Mucosa of descending colon (tissue), 3 donors: ENCODE data around the gene SATB1. TPM values are rescaled to one million over a fixed set of nuclear protein-coding genes. Genes with fewer than 3 reads are reported as not detected.

Source experiments
- ATAC-seq: fragments of 200-7000 bp; cut with Tn5 transposase; one replicate; pipeline ENCODE4 v1.9.1; 2020; ENCODE audit warnings: mild to moderate bottlenecking, moderate library complexity
- DNase-seq, 3 donors: peaks; one replicate each; pipeline ENCODE4 v3.0.0-alpha.2; 2020
- H3K36me3 ChIP-seq: fragments of 200-600 bp; one replicate; pipeline ENCODE4 v1.8.0; 2021; ENCODE audit warnings: low read depth, mild to moderate bottlenecking
- H3K4me1 ChIP-seq: fragments of 200-600 bp; one replicate; pipeline ENCODE4 v1.8.0; 2021; ENCODE audit warnings: low read depth, mild to moderate bottlenecking
- H3K4me3 ChIP-seq: fragments of 200-600 bp; one replicate; pipeline ENCODE4 v1.8.0; 2021; ENCODE audit warnings: mild to moderate bottlenecking
- H3K9me3 ChIP-seq: fragments of 200-600 bp; one replicate; pipeline ENCODE4 v1.8.0; 2021; ENCODE audit warnings: mild to moderate bottlenecking
- CTCF ChIP-seq: fragments of 200-600 bp; IDR thresholded peaks from one replicate; pipeline ENCODE4 v1.8.0; 2022; ENCODE audit warnings: antibody characterized with exemption, mild to moderate bottlenecking
- intact Hi-C, 2 donors: fragments of 100-400 bp; cut with DNase I in 1 of 2; cut with micrococcal nuclease in 1 of 2; formaldehyde crosslinking; loops; one replicate each; pipeline versions ENCODE4 v1.11.0 to v1.11.1; 2022; cut with DNase I, micrococcal nuclease
- total RNA-seq, 3 donors: library from RNA; stranded (reverse); fragmentation: NEBNext Ultra II Directional in 2 of 3; extraction: Animal tissue kit (Norgen Biotek cat#: 25700) in 2 of 3; gene quantifications; one replicate each; pipeline versions ENCODE4 v1.2.1 to v1.2.4, GENCODE V29; 2021 to 2023
- donor health status: DM: no; HTN: no; CAD: no; lungs with moderate emphysema.
- donor health status: DM: no; HTN: no; CAD: no.
- donor health status: DM: no; HTN: yes; CAD: no.

SATB1 gene
- total RNA-seq, 3 donors from 2014 or later, result 31.2 to 87.9 (median 49.7) TPM

DNA sequence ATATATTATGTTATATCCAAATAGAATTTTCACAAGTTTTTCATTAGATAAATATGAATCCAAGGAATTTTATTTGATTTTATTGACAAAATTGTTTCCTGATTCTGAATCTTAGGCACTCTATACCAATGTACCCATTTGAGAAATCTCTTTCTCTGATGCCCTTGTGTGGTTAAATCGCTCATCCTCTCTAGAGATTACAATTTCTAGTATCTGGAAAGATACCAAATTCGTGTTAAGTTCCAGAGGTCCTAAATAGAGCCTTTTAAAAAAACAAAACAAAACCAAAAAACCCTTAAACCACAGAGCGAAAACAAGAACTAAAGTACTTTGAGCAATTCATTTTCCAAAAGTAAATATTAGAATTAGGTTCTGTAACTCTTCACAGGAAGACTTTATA lies 20.0 kb downstream of the SATB1 start:
- no peak overlapping the region for H3K4me3 ChIP-seq
- no peaks in the 10 kb centered on the region for H3K36me3 ChIP-seq
- ATAC-seq, result no peak
- TF ChIP-seq CTCF, result no peak
- intact Hi-C loops, result no loop called here
- no peak for DNase-seq
- H3K4me1 ChIP-seq, result no peaks in the 10 kb centered on the region
- H3K9me3 ChIP-seq, result no peaks in the 10 kb centered on the region

- Histone ChIP-seq H3K4me3 (no peak overlapping the region), H3K36me3 (no peaks in the 10 kb centered on the region), H3K4me1 (no peaks in the 10 kb centered on the region), H3K9me3 (no peaks in the 10 kb centered on the region)
- no peak for TF ChIP-seq CTCF
- DNase-seq (no peak), ATAC-seq (no peak)
- intact Hi-C loops, result no loop called here
Measured at GRCh38 chr3:18403061-18403460, 22.1 kb downstream of the SATB1 start.

DNA sequence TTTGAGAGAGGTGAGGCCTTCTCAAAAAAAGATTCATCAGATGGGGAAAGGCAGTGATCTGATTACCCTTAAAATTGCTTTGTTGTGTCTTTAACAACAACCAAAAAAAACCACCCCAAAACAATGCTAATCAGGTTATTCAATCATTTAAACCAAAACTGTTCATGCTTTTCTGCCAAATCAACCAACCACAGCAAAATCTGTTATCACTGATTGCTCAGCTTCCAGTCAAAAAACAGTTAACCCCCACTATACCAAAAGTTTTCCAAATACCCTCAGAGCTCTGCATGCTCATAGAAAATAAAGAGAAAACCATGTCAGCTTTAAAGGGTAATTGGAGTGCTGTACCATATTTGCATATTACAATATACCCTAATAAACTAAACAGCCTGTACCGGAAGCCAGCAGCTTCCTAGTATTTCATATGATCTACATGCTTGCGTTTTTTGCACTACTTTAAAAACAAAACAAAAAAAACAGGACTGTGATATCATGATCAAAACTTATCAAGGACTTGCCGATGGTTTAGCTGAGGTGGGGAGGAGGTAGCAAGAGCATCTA lies 22.8 kb downstream of the SATB1 start:
- H3K36me3 ChIP-seq, result no peaks in the 10 kb centered on the region
- TF ChIP-seq CTCF, result no peak
- intact Hi-C loops, result no loop called here
- ATAC-seq (peak; percentile 28), DNase-seq (no peak)
- no peaks in the 10 kb centered on the region for H3K9me3 ChIP-seq
- H3K4me1 ChIP-seq, result no peaks in the 10 kb centered on the region
- no peak overlapping the region for H3K4me3 ChIP-seq

- Histone ChIP-seq H3K4me3 (no peak overlapping the region), H3K36me3 (no peaks in the 10 kb centered on the region), H3K9me3 (no peaks in the 10 kb centered on the region), H3K4me1 (no peaks in the 10 kb centered on the region)
- DNase-seq, result no peak
- intact Hi-C loops, result no loop called here
- TF ChIP-seq CTCF, result no peak
- ATAC-seq, result no peak
Measured at GRCh38 chr3:18401300-18401961, 23.7 kb downstream of the SATB1 start.

GRCh38 chr3:18398448-18398847 lies 26.7 kb downstream of the SATB1 start:
- no peak overlapping the region for H3K4me3 ChIP-seq
- no peaks in the 10 kb centered on the region for H3K4me1 ChIP-seq
- no peak for ATAC-seq
- intact Hi-C loops, result no loop called here
- H3K9me3 ChIP-seq, result no peaks in the 10 kb centered on the region
- no peak for DNase-seq
- no peaks in the 10 kb centered on the region for H3K36me3 ChIP-seq
- TF ChIP-seq CTCF, result no peak
